NCI-H2171 treated with DMSO at 0.1 percent for 48 hours (cell line): ENCODE results near the gene CLEC16A.

Experiments
- DNase-seq: peaks from one replicate; lab custom pipeline; 2025; lab: John Stamatoyannopoulos, UW

Gene CLEC16A

DNA sequence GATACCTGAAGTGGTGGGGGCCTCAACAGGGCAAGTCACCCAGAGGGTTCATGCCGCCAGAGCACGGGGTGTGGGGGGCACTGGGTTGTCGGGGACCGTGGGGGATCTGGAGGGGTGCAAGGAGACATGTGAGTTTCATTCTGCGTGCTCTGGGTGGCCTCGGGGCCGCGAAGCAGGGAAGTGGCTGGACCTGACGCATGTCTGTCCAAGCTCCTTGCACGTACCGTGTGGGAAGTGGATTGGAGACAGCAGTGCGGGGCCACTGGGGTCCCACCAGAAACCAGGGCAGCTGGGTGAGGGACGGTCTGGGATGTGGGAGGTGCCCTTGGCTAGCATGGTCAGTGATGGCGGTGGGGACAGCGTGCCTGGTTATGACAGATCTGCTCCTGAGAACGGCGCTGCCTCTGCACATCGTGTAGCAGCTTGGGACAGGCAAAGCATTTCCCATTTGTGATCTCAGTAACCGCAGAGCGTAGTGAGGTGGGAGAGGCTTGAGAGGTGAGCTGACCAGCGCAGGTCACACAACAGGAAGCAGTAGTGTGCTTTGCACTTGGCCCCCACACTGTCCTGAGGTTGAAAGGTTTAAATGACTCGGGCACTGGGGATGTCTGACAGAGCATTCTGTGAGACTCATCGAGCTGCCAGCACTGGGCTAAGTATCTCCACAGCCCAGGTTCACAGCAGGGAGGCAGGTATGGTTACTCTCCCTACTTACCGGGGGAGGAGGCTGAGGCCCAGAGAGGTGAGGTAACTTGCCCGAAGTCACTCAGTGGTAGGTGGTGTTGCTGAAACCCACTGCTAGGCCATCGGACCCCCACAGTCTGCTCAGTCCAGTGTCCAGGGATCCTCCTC is 197.3 kb downstream of the CLEC16A start:
- no peak for DNase-seq

DNA sequence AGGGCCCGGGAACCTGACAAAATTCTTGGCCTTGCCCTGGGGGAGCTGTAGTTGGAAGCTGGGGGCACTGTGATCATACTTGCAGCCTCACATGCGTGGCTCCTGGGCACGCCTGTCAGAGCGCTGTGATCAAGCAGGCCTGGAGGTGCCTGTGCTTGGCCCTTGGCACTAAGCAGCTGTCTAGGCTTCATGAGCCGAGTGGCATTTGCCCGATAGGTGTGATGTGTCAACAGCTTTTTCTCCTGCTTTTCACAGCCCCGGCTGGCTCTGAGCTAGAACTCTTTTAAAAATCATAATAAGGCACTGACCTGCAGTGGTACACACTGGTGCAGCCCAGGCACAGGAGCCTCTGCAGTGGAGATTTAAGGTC is 197.9 kb downstream of the CLEC16A start:
- peak; percentile 33 for DNase-seq

DNA sequence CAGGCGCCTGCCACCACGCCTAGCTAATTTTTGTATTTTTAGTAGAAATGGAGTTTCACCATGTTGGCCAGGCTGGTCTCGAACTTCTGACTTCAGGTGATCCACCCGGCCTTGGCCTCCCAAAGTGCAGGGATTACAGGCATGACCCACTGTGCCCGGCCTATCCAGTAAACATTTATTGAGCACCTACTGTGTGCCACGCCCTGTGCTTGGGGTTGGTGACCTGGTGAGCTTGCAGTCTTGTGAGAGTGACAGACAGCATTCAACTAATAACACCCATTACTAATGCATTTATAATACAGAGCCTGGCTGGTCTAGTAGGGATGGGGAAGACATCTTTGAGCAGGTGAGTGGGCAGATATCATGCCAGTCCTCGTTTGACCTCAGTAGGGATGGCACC is 198.6 kb downstream of the CLEC16A start:
- no peak for DNase-seq

DNA sequence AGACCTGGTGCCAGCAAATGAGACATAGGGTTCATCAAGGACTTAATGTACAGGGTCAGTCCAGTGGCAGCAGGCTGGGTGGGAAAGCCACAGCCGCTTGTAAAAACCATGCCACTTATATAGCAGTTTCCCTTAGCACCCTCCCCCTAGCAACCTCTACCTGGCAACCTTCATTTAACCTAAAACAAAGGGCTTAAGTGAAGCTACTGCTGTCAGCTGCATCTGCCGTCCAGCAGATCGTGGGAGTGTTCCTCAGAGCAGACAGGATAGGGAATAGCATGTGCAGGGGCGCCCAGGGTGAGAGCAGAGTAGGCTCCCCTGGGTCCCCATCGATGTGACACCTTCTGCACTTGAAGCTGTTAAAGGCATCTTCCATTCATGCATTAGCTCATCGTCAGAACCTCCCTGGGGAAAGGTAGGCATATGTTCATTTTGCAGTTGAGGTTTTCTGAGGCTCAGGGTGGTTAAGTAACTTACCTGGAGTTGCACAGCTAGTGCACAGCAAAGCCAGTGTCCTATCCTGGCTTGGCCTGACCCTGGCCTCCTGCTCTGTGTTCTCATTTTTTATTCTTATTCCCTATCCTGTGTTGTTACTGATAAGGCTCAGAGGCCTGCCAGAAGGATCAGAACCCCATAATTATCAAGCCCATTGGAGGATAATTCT is 199.1 kb downstream of the CLEC16A start:
- DNase-seq = peak; percentile 99

DNA sequence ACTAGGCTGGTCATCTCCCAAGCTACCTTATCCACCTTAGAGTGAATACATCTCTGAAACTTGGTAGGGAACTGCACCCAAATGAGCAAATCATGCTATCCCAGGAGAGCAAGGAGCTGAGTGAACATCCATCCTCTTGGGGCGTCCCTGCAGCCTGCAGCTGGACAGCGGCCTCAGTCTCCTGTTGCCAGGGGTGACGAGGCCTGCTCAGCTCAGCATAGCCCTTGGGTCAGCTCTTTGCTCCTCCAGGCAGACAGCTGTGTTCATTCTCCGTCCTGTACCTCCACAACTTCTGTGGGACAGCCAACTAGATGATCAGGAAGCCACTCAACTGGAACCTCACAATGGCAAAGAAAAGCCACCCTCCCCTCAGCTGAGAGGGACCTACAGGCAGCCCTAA is 199.8 kb downstream of the CLEC16A start:
- DNase-seq = no peak

DNA sequence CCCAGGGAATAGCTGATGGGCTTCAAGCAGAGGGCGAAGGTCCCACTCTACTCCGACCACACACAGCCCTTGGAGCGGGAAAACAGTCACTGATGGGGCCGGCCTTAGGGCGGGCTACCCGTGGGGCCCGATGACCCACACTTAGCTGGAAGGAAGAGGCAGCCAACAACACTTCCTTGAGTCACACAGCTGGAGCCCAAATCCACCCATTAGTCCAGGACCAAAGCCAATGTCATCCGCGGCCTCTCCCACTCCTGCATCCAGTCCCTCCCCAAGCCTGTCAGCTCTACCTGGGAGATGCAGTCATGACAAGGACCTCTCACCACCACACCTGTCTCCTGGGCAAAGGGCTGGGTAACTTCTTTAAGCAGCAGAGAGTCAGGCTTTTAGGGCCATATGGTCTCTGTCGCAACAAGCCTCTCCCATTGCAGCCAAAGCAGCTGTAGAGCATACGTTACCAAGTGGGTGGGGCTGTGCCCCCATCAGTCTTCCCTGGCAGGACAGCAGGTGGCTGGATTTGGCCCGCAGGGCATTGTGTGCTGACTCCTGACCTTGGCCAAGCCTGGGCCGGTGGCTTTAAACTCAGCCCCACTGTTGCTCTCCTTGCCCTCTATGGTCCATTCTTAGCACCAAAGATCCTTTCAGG is 200.9 kb downstream of the CLEC16A start:
- DNase-seq = peak; percentile 92

DNA sequence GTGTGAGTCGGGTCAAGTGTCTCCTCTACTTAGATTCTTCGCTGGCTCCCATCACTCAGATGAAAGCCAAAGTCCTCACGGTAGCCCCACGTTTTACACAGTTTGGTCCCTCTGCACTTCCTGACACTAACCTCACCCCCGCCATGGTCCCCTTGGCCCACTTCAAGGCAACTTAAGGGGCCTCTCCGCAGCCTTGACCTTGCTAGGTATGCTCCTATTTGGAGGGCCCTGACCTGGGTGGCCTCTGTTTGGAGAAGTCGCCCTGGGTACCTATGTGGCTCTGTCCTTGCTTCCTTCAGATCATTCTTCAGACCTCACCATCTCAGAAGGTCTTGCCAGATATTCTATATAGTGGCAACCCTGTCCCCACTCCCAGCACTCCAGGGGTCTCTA is 201.5 kb downstream of the CLEC16A start:
- DNase-seq = no peak

DNA sequence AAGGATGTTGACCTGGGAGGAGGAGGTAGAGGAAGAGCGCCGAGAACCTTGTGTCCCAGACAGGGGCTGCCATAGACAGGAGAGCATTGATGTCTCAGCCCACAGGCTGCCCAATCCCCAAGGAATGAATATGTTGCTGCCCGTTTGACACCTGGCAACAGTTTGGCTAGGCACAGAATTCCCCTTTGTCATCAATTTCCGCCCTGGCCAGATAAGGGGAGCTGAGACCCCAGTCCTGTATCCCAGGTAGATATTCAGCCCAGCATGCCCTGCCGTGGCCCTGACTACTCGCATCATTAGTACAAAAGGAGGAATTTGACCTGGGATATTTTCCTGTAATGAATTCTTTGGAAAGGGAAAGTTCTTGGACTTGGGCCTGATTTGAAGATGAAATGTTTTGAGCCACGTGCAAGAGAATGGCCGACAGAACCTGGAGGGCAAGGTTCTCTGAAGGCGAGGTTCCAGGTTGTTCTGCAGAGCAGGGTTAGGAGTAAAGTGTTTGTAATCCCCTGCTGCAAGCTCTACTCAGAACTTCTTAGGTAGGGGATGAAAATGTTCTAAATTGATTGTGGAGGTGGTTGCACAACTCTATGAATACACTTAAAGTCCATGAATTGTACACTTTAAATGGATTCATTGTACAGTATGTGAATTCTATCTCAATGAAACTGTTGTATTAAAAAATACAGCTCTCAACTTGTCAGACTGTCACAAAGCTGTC is 202.8 kb downstream of the CLEC16A start:
- no peak for DNase-seq

DNA sequence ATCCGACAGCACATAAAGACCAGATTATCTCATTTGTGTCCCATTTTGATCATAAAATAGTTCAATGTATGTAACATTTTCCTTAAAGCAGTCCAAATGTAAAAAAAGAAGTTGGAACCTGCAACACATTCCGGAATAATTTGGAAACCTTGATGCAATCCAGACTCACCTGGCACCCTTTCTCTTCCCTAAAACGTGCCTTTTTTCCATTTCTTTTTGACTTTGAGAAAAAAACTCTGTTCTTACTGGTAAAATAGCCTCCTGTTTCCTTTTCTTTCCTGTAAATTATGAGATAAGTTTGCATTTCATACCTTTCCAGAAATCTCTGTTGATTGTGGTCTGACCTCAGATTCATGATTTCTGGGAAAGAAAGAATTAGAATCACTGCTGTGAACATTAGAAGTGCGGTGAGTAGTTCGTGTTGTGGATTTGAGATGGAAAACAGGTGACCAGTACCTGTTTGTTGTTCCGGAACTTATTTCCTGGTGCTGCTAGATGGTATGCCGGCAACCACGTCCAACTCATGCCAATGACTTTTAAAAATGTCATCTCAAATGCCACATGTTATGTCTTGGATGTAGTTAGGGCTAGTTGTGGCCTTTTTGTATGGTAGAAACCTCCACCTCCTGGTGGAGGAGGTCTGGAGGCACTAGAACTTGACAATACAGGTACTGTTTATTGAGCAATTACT is 203.5 kb downstream of the CLEC16A start:
- DNase-seq = no peak

DNA sequence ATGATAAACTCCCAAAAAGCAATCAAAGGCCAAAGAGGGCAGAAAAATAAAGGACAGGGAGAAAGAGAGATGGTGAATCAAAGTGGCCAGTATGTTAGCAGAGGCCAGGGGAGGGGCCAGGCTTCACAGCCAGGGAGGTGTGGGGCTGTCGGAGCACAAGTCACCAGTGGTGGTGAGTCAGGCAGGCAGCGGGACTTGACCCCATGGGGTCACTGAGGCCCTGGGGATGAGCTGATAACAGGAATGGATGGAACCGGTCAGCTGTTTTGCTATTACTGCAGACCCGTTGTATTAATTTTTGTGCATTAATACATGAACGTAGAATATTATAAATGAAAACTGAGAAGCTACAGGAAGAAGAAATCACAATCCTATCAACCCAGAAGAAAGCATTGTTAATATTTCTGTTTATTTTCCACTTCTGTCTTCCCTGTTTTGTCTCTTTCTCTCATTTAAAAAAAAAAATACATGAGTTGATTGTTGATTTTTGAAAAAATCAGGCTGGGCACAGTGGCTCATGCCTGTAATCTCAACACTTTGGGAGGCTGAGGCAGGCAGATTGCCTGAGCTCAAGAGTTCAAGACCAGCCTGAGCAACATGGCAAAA is 204.8 kb downstream of the CLEC16A start:
- no peak for DNase-seq

DNA sequence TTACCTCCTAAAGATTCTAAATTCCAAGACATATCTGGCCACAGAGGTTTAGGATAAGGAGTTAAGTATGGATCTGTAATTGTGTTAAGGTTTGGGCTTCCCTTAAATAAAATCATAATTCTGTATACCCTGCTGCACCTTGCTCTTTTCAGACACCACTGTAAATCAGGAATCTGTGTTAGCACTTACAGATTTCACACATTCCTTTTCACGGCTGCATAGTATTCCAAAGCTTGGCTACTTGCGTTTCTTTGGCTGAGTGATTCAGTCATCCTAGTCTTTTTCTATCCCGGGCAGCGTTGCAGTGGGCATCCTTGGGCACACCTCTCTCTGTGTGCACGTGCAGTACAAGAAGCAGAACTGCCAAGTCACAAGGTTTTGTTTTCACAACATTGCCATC is 205.8 kb downstream of the CLEC16A start:
- DNase-seq = no peak

DNA sequence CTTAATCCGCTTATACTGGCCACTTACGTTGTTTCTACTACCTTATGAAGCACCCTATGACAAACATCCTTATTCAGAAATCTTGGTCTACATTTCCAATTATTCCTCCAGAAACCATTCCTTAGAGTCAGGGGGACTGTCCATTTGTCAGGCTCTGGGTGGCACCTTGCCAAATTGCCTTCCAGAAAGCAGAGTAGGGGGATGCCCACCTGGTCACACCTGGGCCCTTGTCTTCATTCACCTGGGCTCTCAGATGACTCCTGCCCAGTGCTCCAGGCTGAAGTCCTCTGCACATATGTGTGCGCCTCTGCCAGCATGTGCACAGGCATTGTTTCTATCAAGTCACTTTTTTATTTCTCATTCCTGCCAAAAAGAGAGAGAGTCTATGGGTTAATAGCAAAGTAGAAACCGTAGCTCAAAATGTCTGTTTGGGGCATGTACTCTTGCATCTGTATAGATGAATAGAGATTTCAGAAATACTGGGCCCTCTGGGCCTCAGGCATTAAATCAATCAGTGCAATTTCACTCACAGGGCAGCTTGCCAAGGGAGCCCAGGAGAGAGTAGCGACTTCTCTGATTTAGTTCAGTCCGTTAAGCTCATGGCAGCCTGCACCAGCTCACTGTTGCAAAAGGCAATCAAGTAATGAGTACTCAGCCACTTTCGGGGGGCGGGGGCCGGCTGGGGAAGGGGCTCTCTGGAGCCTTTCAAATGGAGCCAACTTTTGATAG is 207.0 kb downstream of the CLEC16A start:
- DNase-seq = peak; percentile 70

DNA sequence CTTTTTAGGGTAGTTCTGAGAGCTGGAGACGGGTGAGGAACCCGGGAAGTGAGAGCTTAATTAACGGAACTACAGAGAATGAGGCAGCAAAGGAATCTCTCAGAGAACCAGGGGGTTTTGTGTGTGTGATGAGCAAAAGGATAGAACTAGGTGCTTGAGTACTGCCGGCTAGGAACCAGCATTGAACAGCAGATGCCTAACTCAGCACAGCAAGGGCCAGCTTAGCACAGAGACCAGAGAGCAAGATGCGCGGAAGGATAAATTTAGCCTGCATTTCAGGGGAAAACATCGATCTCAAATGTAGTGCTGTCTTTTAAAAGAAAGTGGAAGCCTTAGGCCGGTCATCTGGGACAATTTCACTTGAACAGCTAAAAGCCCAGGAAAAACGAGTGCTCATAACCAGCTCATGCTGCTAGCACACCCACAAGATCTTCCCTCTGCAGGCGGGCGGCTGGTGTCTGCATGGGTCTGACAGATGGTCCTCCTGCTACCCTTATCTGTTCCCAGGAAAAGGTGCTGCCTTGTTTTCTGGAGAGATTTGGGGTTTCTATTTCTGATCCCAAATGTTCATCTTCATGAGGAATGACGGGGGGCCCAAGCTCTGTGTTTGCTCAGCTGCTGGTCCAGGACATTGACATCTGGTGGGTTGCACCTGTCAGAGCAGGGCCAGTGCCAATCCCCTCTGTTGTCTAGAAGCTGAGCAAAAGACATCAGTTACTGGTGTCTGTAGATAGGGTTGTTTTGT is 207.7 kb downstream of the CLEC16A start:
- peak; percentile 99 for DNase-seq

DNA sequence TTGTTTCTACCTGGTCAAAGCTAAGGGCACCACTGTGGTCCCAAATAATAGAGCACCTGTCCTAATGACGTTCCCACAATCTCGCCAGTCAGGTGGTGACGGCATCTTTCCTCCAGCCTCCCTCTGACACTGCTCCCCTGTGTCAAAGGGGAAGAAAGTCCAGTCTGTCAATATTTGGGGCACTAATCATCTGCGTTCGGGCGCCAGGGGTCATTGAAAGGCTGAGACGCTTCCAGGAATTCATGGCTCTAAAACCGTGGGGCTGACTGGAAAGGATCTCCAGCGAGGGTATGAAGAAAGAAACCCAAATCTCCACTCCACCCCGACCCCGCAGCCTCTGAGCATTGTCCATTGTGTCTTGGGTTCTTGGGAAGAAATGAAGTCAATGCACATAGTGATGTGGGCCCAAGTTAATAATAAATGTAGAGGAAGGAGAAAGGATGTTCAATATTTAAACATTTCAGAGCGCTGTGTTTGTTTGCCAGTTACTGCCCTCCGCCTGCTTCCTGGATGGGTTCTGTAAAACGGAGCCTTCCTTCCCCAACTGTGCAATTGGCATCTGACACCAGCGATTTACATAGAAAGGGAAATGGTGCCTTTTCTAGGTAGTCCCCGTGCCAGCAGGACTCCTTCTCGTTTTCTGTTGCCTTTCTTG is 208.4 kb downstream of the CLEC16A start:
- DNase-seq = peak; percentile 41

DNA sequence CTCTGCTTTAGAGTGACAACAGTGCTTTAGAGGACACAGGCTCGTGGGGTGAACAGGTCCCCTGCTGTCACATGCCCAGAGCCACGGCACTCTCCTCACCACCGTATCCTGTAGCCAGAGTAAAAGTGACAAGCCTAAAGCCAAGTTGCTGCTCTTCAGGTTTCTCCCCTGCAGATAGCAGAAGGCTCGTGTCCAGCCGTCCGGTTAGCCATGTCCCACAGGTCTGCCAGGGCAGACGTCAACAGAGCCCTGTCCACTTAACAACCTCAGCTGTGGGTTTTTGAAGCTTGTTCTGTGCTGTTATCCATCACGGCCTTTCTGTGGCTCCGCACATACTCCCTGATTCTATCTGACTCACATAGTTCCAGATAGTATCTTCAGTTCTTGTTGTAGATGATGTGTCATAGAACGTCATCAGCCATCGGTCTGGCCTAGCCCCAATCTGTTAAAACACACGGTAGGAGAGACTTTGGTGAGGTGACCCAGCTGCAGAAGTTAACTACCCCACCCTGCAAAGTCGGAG is 211.0 kb downstream of the CLEC16A start:
- DNase-seq = no peak

DNA sequence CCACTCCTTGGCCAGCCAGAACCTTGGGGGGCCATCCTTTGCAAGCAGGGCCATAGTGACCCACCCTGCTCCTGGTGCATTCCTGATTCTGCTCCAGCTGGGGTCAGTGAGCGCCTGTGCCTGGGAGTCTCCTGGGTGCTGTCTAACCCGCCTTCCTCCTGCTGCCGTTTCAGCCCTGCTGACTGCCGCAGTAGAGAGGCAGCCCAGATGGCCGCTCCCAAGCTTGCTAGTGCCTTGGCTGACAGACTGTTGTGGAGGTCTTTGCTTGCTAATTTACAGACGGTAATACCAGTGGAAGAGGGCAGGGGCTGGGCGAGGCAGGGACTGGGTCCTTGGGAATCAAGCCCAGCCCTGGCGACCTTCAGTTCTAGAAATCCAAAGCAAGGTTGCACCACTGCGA is 212.0 kb downstream of the CLEC16A start:
- DNase-seq = peak; percentile 91

DNA sequence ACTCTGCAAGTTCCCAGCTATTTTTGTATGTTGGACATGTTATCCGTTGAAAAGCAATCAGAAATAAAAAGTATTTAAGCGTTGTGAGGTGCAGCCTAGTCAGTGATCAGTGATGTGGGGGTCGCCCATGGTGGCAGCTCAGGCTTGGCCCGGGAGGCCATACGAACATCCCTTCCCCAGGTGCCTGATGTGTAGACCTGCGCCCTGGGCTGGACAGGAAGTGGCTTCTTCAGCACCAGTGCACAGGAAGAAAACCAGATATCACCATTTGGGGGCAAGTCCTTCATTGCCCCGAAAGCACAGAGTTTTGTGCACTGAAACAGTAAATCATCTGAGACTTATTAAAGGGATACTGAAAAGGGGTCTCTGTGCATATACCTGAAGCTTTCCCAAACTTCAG is 212.8 kb downstream of the CLEC16A start:
- no peak for DNase-seq

DNA sequence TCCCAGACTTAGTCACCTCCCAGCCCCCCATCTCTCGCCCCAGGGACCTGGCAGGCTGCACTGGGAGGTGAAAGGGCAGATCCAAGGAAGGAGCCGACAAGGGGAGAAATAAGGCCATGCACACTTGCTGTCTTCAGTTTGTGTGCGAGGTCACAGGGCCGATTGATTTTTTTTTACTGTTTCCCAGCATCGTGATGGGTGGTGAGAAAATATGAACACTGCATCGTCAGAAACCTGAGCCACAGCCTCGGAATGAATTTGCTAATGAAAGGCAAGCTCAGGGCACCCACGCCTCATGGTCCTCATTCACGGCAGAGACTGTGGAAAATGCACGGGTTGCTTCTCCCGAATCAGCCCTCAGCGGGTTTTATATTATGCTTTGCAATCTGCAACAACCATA is 213.7 kb downstream of the CLEC16A start:
- no peak for DNase-seq

DNA sequence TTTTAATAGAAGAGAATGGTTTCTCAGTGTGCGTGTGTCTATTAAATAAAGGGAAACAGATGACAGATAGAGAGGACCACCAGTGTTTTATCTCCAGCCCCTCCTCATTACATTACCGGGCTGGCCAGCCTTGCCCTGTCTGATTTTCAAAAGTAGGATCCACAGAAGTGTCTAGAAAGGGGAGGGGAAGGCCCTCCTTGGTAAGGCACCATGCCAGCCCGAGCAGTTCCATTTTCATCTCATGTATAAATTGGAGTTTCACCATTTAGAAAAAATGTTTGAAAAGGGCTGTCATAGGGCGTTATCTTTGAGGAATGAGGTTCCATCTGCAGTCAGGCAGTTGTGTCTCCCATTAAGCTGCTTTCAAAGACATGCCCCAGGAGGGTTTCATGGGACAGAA is 214.9 kb downstream of the CLEC16A start:
- DNase-seq = no peak
